HCT116 (cell line): Measurements from ENCODE around the gene BRMS1L. TPM values are rescaled to one million over a fixed set of nuclear protein-coding genes. Genes with fewer than 3 reads are reported as not detected.

Experiments
- ATAC-seq: fragments of 200-7000 bp; cut with Tn5 transposase; 2 replicates; pipeline ENCODE4 v1.9.1; 2020; ENCODE audit warnings: mild to moderate bottlenecking, moderate library complexity
- BruUV-seq: library from RNA; stranded (reverse); fragments of 400-500 nt; replicated peaks from 2 replicates; lab custom pipeline; 2021; lab: Mats Ljungman, UMichigan
- CTCF ChIA-PET: fragments of 300-600 bp; sonication (Branson Sonifier 250); formaldehyde crosslinking; loops from one replicate; lab custom pipeline; 2021; ENCODE audit warnings: antibody characterized with exemption; lab: Charles Lee
- POLR2A ChIA-PET: fragments of 300-600, 350-600 bp; sonication (Branson Sonifier 250); formaldehyde crosslinking; loops from one replicate; lab custom pipeline; 2021; ENCODE audit warnings: antibody characterized with exemption; lab: Charles Lee
- RAD21 ChIA-PET, 2 experiments: fragments of 300-600 bp; sonication (Branson Sonifier 250); formaldehyde crosslinking; loops; one replicate each; lab custom pipeline; 2023; ENCODE audit warnings: low total read pairs in 2 of 2; ENCODE audit not compliant: uncharacterized antibody in 2 of 2, unreplicated experiment in 2 of 2, low non-redundant PET in 1 of 2; lab: Charles Lee
- DNase-seq: peaks from one replicate; pipeline ENCODE4 v3.0.0-alpha.2; 2010; ENCODE audit warnings: low read depth, low spot score
- H2AFZ ChIP-seq: fragments of 200-600 bp; shearing (Covaris generic), sonication (generic); 2 replicates; pipeline ENCODE4 v1.6.1; 2017; ENCODE audit warnings: low read depth, mixed run types, mixed read lengths, antibody characterized with exemption, low read length; ENCODE audit not compliant: poor library complexity, severe bottlenecking
- H3K27ac ChIP-seq: 2 replicates; pipeline ENCODE4 v1.5.1; 2012; ENCODE audit warnings: low read depth, low read length
- H3K27me3 ChIP-seq: fragments of 200-600 bp; sonication (generic); 2 replicates; pipeline ENCODE4 v1.6.1; 2016; ENCODE audit warnings: mixed run types, low read length, mixed read lengths; ENCODE audit not compliant: insufficient read depth
- H3K36me3 ChIP-seq, 2 experiments: fragments of 200-500 bp in 1 of 2; fragments of 200-600 bp in 1 of 2; sonication (Bioruptor generic) in 1 of 2; sonication (generic) in 1 of 2; 2 replicates each; pipeline versions ENCODE4 v1.5.1 to v1.6.1; 2014 to 2016; ENCODE audit warnings: low read length in 2 of 2, inconsistent platforms in 1 of 2, mixed read lengths in 1 of 2, mixed run types in 1 of 2; ENCODE audit not compliant: insufficient read depth in 2 of 2, control insufficient read depth in 1 of 2
- H3K4me1 ChIP-seq, 2 experiments: fragments of 200-600 bp in 1 of 2; sonication (generic) in 1 of 2; 2 replicates each; pipeline versions ENCODE4 v1.5.1 to v1.6.1; 2012 to 2017; ENCODE audit warnings: low read length in 2 of 2, inconsistent platforms in 1 of 2, mild to moderate bottlenecking in 1 of 2, mixed read lengths in 1 of 2, mixed run types in 1 of 2, moderate library complexity in 1 of 2; ENCODE audit not compliant: insufficient read depth in 2 of 2, control insufficient read depth in 1 of 2
- H3K4me2 ChIP-seq: fragments of 200-600 bp; sonication (generic); 2 replicates; pipeline ENCODE4 v1.6.1; 2017; ENCODE audit warnings: mixed run types, low read length, mixed read lengths
- H3K4me3 ChIP-seq, 2 experiments: fragments of 200-600 bp in 1 of 2; sonication (generic) in 1 of 2; replicated peaks in 1 of 2; 2 replicates each; pipeline ENCODE4 v1.5.1; 2011 to 2016; ENCODE audit warnings: low read length in 2 of 2, control low read depth in 1 of 2, low read depth in 1 of 2, mild to moderate bottlenecking in 1 of 2, mixed read lengths in 1 of 2, mixed run types in 1 of 2
- H3K79me2 ChIP-seq: fragments of 200-600 bp; sonication (generic); 2 replicates; pipeline ENCODE4 v1.6.1; 2017; ENCODE audit warnings: mild to moderate bottlenecking, mixed run types, low read length, moderate library complexity, mixed read lengths; ENCODE audit not compliant: insufficient read depth
- H3K9ac ChIP-seq: fragments of 200-600 bp; sonication (generic); 2 replicates; pipeline ENCODE4 v1.6.1; 2016; ENCODE audit warnings: low read length, mixed read lengths
- H3K9me2 ChIP-seq: fragments of 200-600 bp; sonication (generic), shearing (Covaris generic); 2 replicates; pipeline ENCODE4 v1.6.1; 2017; ENCODE audit warnings: mixed run types, mild to moderate bottlenecking, moderate library complexity; ENCODE audit not compliant: insufficient read depth
- H3K9me3 ChIP-seq, 2 experiments: fragments of 200-500 bp in 1 of 2; fragments of 200-600 bp in 1 of 2; sonication (Bioruptor generic) in 1 of 2; sonication (generic) in 1 of 2; 2 replicates each; pipeline ENCODE4 v1.6.1; 2014 to 2017; ENCODE audit warnings: low read length in 2 of 2, mixed read lengths in 2 of 2, inconsistent platforms in 1 of 2, low read depth in 1 of 2, mild to moderate bottlenecking in 1 of 2, mixed run types in 1 of 2, moderate library complexity in 1 of 2; ENCODE audit not compliant: control insufficient read depth in 1 of 2, insufficient read depth in 1 of 2
- H4K20me1 ChIP-seq: fragments of 200-600 bp; sonication (generic), shearing (Covaris generic); 2 replicates; pipeline ENCODE4 v1.6.1; 2017; ENCODE audit warnings: mixed run types, mild to moderate bottlenecking, moderate library complexity; ENCODE audit not compliant: insufficient read depth
- EGR1 ChIP-seq: IDR thresholded peaks from 2 replicates; pipeline ENCODE4 v1.6.1; 2012; ENCODE audit warnings: low read depth
- EZH2phosphoT487 ChIP-seq: fragments of 200-600 bp; IDR thresholded peaks from 2 replicates; pipeline ENCODE4 v1.6.1; 2018; ENCODE audit warnings: antibody characterized with exemption, borderline replicate concordance
- FOSL1 ChIP-seq: IDR thresholded peaks from 2 replicates; pipeline ENCODE4 v1.6.1; 2012; ENCODE audit warnings: low read depth
- POLR2A ChIP-seq: IDR thresholded peaks from 2 replicates; pipeline ENCODE4 v1.7.0; 2011; ENCODE audit warnings: borderline replicate concordance; ENCODE audit not compliant: insufficient read depth, insufficient read length; ENCODE audit errors: extremely low read depth
- POLR2AphosphoS5 ChIP-seq: IDR thresholded peaks from 2 replicates; pipeline ENCODE4 v1.6.1; 2011; ENCODE audit warnings: mild to moderate bottlenecking, low read depth, low read length, moderate library complexity
- RAD21 ChIP-seq: IDR thresholded peaks from 2 replicates; pipeline ENCODE4 v1.6.1; 2012; ENCODE audit warnings: low read depth, mild to moderate bottlenecking
- SIN3A ChIP-seq: IDR thresholded peaks from 2 replicates; pipeline ENCODE4 v1.6.1; 2012; ENCODE audit warnings: low read depth
- SP1 ChIP-seq: IDR thresholded peaks from 2 replicates; pipeline ENCODE4 v1.6.1; 2012; ENCODE audit warnings: low read depth
- TCF7L2 ChIP-seq: IDR thresholded peaks from 2 replicates; pipeline ENCODE4 v1.7.0; 2011; ENCODE audit warnings: borderline replicate concordance, inconsistent platforms; ENCODE audit not compliant: insufficient read depth, insufficient read length; ENCODE audit errors: extremely low read depth
- YY1 ChIP-seq: IDR thresholded peaks from 2 replicates; pipeline ENCODE4 v1.6.1; 2011; ENCODE audit warnings: low read length, low read depth, moderate library complexity, mild to moderate bottlenecking; ENCODE audit not compliant: insufficient replicate concordance; ENCODE audit errors: extremely low read depth
- ZBTB33 ChIP-seq: IDR thresholded peaks from 2 replicates; pipeline ENCODE4 v1.6.1; 2011; ENCODE audit warnings: mild to moderate bottlenecking, low read length, moderate library complexity; ENCODE audit not compliant: insufficient replicate concordance; ENCODE audit errors: extremely low read depth
- ZFX ChIP-seq: fragments of 450-650 bp; IDR thresholded peaks from 2 replicates; pipeline ENCODE4 v1.6.1; 2017
- ZNF274 ChIP-seq: fragments of 200-500 bp; sonication (Bioruptor generic); IDR thresholded peaks from 2 replicates; pipeline ENCODE4 v1.6.1; 2014; ENCODE audit warnings: mild to moderate bottlenecking, low read depth, low read length, inconsistent platforms
- intact Hi-C: fragments of 100-400 bp; cut with micrococcal nuclease; formaldehyde crosslinking; loops from 2 replicates; pipeline ENCODE4 v1.10.0; 2022
- total RNA-seq: library from RNA; stranded (reverse); gene quantifications from one replicate; pipeline ENCODE4 v1.2.1, GENCODE V29; 2021; ENCODE audit not compliant: unreplicated experiment
- TF ChIP-seq, protein P1 (sequence below): IDR thresholded peaks from 2 replicates; pipeline ENCODE4 v1.6.1; 2012; ENCODE audit warnings: low read depth
- TF ChIP-seq, protein P2 (sequence below): IDR thresholded peaks from 2 replicates; pipeline ENCODE4 v1.6.1; 2012
- TF ChIP-seq, protein P3 (sequence below): IDR thresholded peaks from 2 replicates; pipeline ENCODE4 v1.6.1; 2012

The BRMS1L gene
- total RNA-seq, 1 experiment from 2014 or later, result 6.2 TPM

- intact Hi-C loops, result no loop called here
- Histone ChIP-seq H3K9me2 (no peaks in the 10 kb centered on the region), H2AFZ (no peak overlapping the region), H3K4me3 (no peak overlapping the region), H3K27me3 (no peaks in the 10 kb centered on the region), H3K9ac (no peak overlapping the region), H3K4me1 (no peaks in the 10 kb centered on the region), H3K27ac (no peak overlapping the region), H3K79me2 (no peaks in the 10 kb centered on the region), H3K4me2 (no peak overlapping the region), H4K20me1 (no peaks in the 10 kb centered on the region)
- ATAC-seq (no peak), DNase-seq (no peak)
- ChIA-PET POLR2A (no interaction called here), CTCF (no interaction called here), RAD21 (no interaction called here)
- BruUV-seq, result no TSS peak
- TF ChIP-seq, protein P1, sequence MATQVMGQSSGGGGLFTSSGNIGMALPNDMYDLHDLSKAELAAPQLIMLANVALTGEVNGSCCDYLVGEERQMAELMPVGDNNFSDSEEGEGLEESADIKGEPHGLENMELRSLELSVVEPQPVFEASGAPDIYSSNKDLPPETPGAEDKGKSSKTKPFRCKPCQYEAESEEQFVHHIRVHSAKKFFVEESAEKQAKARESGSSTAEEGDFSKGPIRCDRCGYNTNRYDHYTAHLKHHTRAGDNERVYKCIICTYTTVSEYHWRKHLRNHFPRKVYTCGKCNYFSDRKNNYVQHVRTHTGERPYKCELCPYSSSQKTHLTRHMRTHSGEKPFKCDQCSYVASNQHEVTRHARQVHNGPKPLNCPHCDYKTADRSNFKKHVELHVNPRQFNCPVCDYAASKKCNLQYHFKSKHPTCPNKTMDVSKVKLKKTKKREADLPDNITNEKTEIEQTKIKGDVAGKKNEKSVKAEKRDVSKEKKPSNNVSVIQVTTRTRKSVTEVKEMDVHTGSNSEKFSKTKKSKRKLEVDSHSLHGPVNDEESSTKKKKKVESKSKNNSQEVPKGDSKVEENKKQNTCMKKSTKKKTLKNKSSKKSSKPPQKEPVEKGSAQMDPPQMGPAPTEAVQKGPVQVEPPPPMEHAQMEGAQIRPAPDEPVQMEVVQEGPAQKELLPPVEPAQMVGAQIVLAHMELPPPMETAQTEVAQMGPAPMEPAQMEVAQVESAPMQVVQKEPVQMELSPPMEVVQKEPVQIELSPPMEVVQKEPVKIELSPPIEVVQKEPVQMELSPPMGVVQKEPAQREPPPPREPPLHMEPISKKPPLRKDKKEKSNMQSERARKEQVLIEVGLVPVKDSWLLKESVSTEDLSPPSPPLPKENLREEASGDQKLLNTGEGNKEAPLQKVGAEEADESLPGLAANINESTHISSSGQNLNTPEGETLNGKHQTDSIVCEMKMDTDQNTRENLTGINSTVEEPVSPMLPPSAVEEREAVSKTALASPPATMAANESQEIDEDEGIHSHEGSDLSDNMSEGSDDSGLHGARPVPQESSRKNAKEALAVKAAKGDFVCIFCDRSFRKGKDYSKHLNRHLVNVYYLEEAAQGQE, result no peak
- TF ChIP-seq ZFX (no peak), EGR1 (no peak), RAD21 (no peak), YY1 (no peak), EZH2phosphoT487 (no peak), ZNF274 (no peak), POLR2A (no peak), FOSL1 (no peak), SP1 (no peak), POLR2AphosphoS5 (no peak), SIN3A (no peak), ZBTB33 (no peak), TCF7L2 (no peak)
- TF ChIP-seq, protein P2, sequence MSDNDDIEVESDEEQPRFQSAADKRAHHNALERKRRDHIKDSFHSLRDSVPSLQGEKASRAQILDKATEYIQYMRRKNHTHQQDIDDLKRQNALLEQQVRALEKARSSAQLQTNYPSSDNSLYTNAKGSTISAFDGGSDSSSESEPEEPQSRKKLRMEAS, result no peak
- TF ChIP-seq, protein P3, sequence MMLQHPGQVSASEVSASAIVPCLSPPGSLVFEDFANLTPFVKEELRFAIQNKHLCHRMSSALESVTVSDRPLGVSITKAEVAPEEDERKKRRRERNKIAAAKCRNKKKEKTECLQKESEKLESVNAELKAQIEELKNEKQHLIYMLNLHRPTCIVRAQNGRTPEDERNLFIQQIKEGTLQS, result no peak
- TF ChIP-seq, all 23 proteins: peak for 0
- Histone ChIP-seq H3K36me3 (no peaks in the 10 kb centered on the region), H3K9me3 (no peaks in the 10 kb centered on the region)
Measured at GRCh38 chr14:35909665-35910064, 83.5 kb downstream of the BRMS1L start.
